ENCODE measurements around the gene GRM3. TPM values are rescaled to one million over a fixed set of nuclear protein-coding genes. Genes with fewer than 3 reads are reported as not detected.
"Not testable (repeated sequence)": the region's sequence is repeated elsewhere in the genome, so short reads cannot be mapped to it uniquely, and the experiment has no call there.

The GRM3 gene
- not detected for total RNA-seq

DNA sequence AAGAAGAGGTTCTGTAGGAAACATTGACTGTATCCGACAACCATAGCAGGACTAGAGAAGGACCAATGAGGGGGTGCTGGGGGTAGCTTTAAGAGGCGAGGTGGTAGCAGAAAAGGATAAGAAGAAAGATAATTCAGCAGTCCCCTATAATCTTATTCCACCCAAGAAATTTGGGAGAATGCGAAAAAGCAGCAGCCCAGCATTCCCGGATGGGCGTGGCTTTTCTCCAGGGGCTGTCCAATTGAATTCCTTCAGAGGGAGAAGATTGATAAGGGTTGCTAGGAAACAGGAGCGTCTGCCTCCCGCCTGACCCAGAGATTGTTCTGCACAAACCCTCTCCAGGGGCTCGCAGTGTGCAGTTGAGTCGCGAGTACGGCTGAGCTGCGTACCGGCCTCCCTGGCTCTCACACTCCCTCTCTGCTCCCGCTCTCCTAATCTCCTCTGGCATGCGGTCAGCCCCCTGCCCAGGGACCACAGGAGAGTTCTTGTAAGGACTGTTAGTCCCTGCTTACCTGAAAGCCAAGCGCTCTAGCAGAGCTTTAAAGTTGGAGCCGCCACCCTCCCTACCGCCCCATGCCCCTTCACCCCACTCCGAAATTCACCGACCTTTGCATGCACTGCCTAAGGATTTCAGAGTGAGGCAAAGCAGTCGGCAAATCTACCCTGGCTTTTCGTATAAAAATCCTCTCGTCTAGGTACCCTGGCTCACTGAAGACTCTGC is at the start of gene GRM3:
Gene GRM3 (plus strand): TSS at position 349 of the 721 bp plus-strand sequence. CDS start 121,237 bp downstream, outside the sequence.
- ATAC-seq (ENCODE audit: low FRiP score) (peak; percentile 36), DNase-seq (ENCODE audit: low spot score) (no peak)
- no peak for TF ChIP-seq CTCF (IDR thresholded peaks at IDR 0.05)

DNA sequence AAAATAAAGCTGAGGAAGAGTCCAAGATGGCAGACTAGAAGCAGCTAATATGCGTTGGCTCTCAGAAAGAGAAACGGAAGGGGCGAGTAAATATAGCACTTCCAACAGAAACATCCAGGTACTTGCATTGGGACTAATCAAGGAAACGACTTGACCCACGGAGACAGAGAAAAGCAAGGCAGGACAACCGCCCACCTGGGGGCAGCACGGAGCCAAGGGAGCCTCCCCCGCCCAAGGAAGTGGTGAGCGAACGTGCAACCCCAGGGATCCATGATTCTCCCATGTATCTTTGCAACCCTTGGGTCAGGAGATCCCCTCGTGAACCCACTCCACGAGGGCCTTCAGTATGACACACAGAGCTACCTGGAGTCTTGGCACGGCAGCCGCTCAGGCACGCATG is 45.4 kb upstream of the GRM3 start:
- ATAC-seq (ENCODE audit: low FRiP score) (no peak), DNase-seq (ENCODE audit: low spot score) (no peak)
- no peak for TF ChIP-seq CTCF (IDR thresholded peaks at IDR 0.05)

- ATAC-seq (ENCODE audit: low FRiP score): no peak
- no peak for TF ChIP-seq CTCF (IDR thresholded peaks at IDR 0.05)
These were observed 45.0 kb upstream of the GRM3 start for GRCh38 chr7:86598721-86599120.

GRCh38 chr7:86600506-86601290 is 43.0 kb upstream of the GRM3 start:
- no peak for DNase-seq (ENCODE audit: low spot score)

More at GRCh38 chr7:86598721-86599120, 45.0 kb upstream of the GRM3 start:
- no peak for DNase-seq (ENCODE audit: low spot score)

GRCh38 chr7:86615711-86616110 is 28.0 kb upstream of the GRM3 start:
- DNase-seq (ENCODE audit: low spot score); ATAC-seq (ENCODE audit: low FRiP score): not testable (repeated sequence)

More at GRCh38 chr7:86600506-86601290, 43.0 kb upstream of the GRM3 start:
- no peak for TF ChIP-seq CTCF (IDR thresholded peaks at IDR 0.05)
- no peak for ATAC-seq (ENCODE audit: low FRiP score)

- ATAC-seq (ENCODE audit: low FRiP score): no peak
- no peak for DNase-seq (ENCODE audit: low spot score)
- no peak for TF ChIP-seq CTCF (IDR thresholded peaks at IDR 0.05)
These were observed 844 bp downstream of the GRM3 start for GRCh38 chr7:86644282-86645224.

DNA sequence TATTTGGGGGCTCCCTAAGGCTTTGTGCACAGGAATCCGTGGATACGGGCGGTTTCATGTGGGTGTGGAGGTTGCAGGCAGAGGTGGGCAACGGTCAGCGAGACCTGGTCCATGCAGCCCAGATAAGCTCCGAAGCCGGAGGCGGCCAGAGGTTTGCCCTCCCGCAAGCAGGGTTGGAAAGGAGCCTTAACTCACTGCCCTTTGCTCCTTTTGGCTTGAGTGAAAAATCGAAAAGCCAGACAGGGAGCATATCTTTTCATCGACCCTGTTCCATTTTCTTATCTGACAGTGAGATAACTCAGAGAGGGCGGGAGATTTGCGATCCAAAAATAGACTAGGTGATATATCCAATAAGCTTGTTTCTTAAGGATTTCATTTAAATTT is 1.5 kb downstream of the GRM3 start:
- DNase-seq (ENCODE audit: low spot score) (no peak), ATAC-seq (ENCODE audit: low FRiP score) (no peak)
- no peak for TF ChIP-seq CTCF (IDR thresholded peaks at IDR 0.05)
